Chondrocyte (in vitro differentiated cells): Measurements from ENCODE around the gene CEP290. TPM values are rescaled to one million over a fixed set of nuclear protein-coding genes. Genes with fewer than 3 reads are reported as not detected.

Experiments used
- DNase-seq: peaks from one replicate; pipeline ENCODE4 v3.0.0; 2021; ENCODE audit warnings: mixed read lengths, low spot score
- H3K27ac Mint-ChIP-seq: one replicate; pipeline ENCODE4 v1.8.0; 2021; ENCODE audit warnings: mild to moderate bottlenecking, moderate library complexity, mixed read lengths; ENCODE audit not compliant: unreplicated experiment
- H3K27me3 Mint-ChIP-seq: 2 replicates; pipeline ENCODE4 v1.8.0; 2021; ENCODE audit warnings: low read depth, mixed read lengths
- H3K36me3 Mint-ChIP-seq: 2 replicates; pipeline ENCODE4 v1.8.0; 2021; ENCODE audit warnings: low read depth, mixed read lengths
- H3K4me1 Mint-ChIP-seq: 2 replicates; pipeline ENCODE4 v1.8.0; 2021; ENCODE audit warnings: low read depth, mild to moderate bottlenecking, mixed read lengths
- H3K4me3 Mint-ChIP-seq: one replicate; pipeline ENCODE4 v1.8.0; 2021; ENCODE audit warnings: mild to moderate bottlenecking, moderate library complexity, mixed read lengths; ENCODE audit not compliant: unreplicated experiment
- H3K9me3 Mint-ChIP-seq: 2 replicates; pipeline ENCODE4 v1.8.0; 2021; ENCODE audit warnings: low read depth, mixed read lengths
- total RNA-seq: library from RNA; stranded (reverse); gene quantifications from 3 replicates; pipeline ENCODE4 v1.2.1, GENCODE V29; 2021
- TF ChIP-seq, protein P1 (sequence below): fragments of 200-600 bp; sonication (generic); IDR thresholded peaks from 2 replicates; pipeline ENCODE4 v1.5.0; 2021; ENCODE audit warnings: antibody characterized with exemption, mild to moderate bottlenecking, moderate library complexity

Gene CEP290
- total RNA-seq, 1 donor from 2014 or later = 15.0 TPM

DNA sequence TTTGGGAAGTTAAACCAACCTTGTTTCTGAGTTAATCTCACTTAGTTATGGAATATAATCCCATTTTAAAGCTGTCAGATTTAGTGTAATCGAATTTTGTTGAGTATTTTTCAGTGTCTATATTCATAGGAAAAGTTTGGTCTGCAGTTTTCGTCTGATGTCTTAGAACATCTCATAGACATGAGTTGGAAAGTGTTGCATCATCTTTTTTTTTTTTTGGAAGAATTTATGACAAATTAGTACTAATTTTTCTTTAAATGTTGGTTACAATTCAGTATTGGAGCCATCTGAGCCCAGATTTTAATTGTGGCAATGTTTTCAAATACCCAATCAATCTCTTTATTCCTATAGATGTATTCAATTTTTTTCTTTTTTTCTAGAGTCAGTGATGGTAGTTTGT lies 140.6 kb downstream of the CEP290 start:
- no peak for DNase-seq
- Mint-ChIP-seq H3K4me3 (no peak overlapping the region), H3K27ac (no peak overlapping the region), H3K27me3 (peaks cover 14% of the 10 kb centered on the region), H3K4me1 (no peaks in the 10 kb centered on the region), H3K36me3 (no peaks in the 10 kb centered on the region), H3K9me3 (peaks cover 13% of the 10 kb centered on the region)
- TF ChIP-seq, protein P1, sequence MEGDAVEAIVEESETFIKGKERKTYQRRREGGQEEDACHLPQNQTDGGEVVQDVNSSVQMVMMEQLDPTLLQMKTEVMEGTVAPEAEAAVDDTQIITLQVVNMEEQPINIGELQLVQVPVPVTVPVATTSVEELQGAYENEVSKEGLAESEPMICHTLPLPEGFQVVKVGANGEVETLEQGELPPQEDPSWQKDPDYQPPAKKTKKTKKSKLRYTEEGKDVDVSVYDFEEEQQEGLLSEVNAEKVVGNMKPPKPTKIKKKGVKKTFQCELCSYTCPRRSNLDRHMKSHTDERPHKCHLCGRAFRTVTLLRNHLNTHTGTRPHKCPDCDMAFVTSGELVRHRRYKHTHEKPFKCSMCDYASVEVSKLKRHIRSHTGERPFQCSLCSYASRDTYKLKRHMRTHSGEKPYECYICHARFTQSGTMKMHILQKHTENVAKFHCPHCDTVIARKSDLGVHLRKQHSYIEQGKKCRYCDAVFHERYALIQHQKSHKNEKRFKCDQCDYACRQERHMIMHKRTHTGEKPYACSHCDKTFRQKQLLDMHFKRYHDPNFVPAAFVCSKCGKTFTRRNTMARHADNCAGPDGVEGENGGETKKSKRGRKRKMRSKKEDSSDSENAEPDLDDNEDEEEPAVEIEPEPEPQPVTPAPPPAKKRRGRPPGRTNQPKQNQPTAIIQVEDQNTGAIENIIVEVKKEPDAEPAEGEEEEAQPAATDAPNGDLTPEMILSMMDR = no peak

Other genes starting within 250 kb of the CEP290 start
- gene C12orf50, start 112.7 kb downstream of the CEP290 start, total RNA-seq = 0.31 TPM in 1 of 3 replicates, not detected in the others
- gene TMTC3, start 219 bp upstream of the CEP290 start, total RNA-seq = 47.4 to 63.6 TPM (median 50.5 TPM) in 3 replicates